ENCODE measurements around the gene UCHL1.

DNA sequence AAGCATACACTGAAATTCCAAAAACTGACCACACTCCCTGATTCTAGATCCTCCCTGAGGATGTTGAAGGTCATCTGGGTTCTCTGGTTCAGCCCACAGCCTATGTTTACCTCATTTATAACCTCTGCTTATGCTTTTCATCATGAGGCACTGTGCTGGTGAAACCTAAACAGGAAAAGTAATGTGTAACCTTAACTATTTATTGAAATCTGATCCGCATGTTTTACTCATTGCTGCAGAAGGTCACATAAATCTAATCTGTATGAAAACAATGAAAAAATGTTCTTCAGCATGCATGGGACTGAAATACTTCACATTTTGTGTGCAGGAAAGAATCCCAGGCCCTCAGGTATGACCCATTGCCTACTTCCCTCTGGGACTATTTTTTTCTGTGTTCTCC, 30.3 kb downstream of the UCHL1 start:
- TF ChIP-seq, protein P1, sequence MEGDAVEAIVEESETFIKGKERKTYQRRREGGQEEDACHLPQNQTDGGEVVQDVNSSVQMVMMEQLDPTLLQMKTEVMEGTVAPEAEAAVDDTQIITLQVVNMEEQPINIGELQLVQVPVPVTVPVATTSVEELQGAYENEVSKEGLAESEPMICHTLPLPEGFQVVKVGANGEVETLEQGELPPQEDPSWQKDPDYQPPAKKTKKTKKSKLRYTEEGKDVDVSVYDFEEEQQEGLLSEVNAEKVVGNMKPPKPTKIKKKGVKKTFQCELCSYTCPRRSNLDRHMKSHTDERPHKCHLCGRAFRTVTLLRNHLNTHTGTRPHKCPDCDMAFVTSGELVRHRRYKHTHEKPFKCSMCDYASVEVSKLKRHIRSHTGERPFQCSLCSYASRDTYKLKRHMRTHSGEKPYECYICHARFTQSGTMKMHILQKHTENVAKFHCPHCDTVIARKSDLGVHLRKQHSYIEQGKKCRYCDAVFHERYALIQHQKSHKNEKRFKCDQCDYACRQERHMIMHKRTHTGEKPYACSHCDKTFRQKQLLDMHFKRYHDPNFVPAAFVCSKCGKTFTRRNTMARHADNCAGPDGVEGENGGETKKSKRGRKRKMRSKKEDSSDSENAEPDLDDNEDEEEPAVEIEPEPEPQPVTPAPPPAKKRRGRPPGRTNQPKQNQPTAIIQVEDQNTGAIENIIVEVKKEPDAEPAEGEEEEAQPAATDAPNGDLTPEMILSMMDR (IDR thresholded peaks at IDR 0.05; ENCODE audit: poor library complexity, severe bottlenecking): no peak
- TF ChIP-seq RAD21 (conservative IDR thresholded peaks at IDR 0.05) (no peak), POLR2AphosphoS5 (IDR thresholded peaks at IDR 0.05) (no peak), SMC3 (conservative IDR thresholded peaks at IDR 0.05; ENCODE audit: poor library complexity) (no peak), EP300 (conservative IDR thresholded peaks at IDR 0.05; ENCODE audit: poor library complexity, severe bottlenecking) (no peak)
